ENCODE data around the gene TRIM2. TPM values are rescaled to one million over a fixed set of nuclear protein-coding genes. Genes with fewer than 3 reads are reported as not detected.

TRIM2 gene
- polyA plus RNA-seq, 3 donors = 0.50 to 0.96 (median 0.76) TPM

GRCh38 chr4:153293742-153294057 is 89.5 kb downstream of the TRIM2 start:
- no peaks in the 10 kb centered on the region for H3K27me3 ChIP-seq (ENCODE audit: control insufficient read depth in 2 of 2, insufficient read depth in 2 of 2, low read length in 2 of 2)
- H3K9me3 Mint-ChIP-seq = peaks cover 0 to 6% (median 1%) of the 10 kb centered on the region in 7 donors
- H3K27ac ChIP-seq (ENCODE audit: low read depth in 1 of 2, low read length in 2 of 2) = no peak overlapping the region
- TF ChIP-seq CTCF (IDR thresholded peaks at IDR 0.05) = no peak
- DNase-seq = no peak
- peaks cover 3% of the 10 kb centered on the region for H3K4me1 Mint-ChIP-seq
- 100% methylated on average over 2 of the region's 5 CpGs for WGBS (ENCODE audit: insufficient coverage)
- no peak overlapping the region for H3K9ac ChIP-seq (ENCODE audit: insufficient read depth, low read length, poor library complexity, severe bottlenecking)
- no peaks in the 10 kb centered on the region for H3K79me2 ChIP-seq (ENCODE audit: insufficient read depth, low read length)
- no peak overlapping the region for H3K4me3 Mint-ChIP-seq
- H3K9me3 ChIP-seq (replicated peaks in 1 of 2; ENCODE audit: control insufficient read depth in 1 of 2, insufficient read depth in 1 of 2, low read length in 2 of 2) = no peaks in the 10 kb centered on the region
- H3K27me3 Mint-ChIP-seq (ENCODE audit: low read depth in 3 of 3) = peaks cover 0 to 2% (median 0%) of the 10 kb centered on the region in 3 donors
- no peak overlapping the region for H3K4me2 ChIP-seq (replicated peaks; ENCODE audit: extremely low read depth, low read length, poor library complexity, severe bottlenecking)
- intact Hi-C loops (cut with micrococcal nuclease) = no loop called here
- H3K36me3 Mint-ChIP-seq = peaks cover 0 to 2% of the 10 kb centered on the region in 2 donors
- H3K4me1 ChIP-seq (ENCODE audit: control insufficient read depth in 1 of 2, insufficient read depth in 2 of 2, low read length in 2 of 2) = no peaks in the 10 kb centered on the region
- H4K20me1 ChIP-seq (ENCODE audit: insufficient read depth, low read length) = no peaks in the 10 kb centered on the region
- no peak overlapping the region for H3K4me3 ChIP-seq (replicated peaks in 1 of 3; ENCODE audit: low read depth in 2 of 3, low read length in 3 of 3)
- H3K27ac Mint-ChIP-seq = no peak overlapping the region
- H2AFZ ChIP-seq (ENCODE audit: insufficient read depth, low read depth, low read length, poor library complexity, severe bottlenecking) = no peak overlapping the region
- H3K36me3 ChIP-seq (replicated peaks in 1 of 2; ENCODE audit: control insufficient read depth in 1 of 2, insufficient read depth in 2 of 2, low read length in 2 of 2) = no peaks in the 10 kb centered on the region

GRCh38 chr4:153294631-153295030 is 90.4 kb downstream of the TRIM2 start:
- Histone ChIP-seq H2AFZ (ENCODE audit: insufficient read depth, low read depth, low read length, poor library complexity, severe bottlenecking) (no peak overlapping the region), H3K27me3 (ENCODE audit: control insufficient read depth in 2 of 2, insufficient read depth in 2 of 2, low read length in 2 of 2) (no peaks in the 10 kb centered on the region), H3K4me3 (replicated peaks in 1 of 3; ENCODE audit: low read depth in 2 of 3, low read length in 3 of 3) (no peak overlapping the region), H3K36me3 (replicated peaks in 1 of 2; ENCODE audit: control insufficient read depth in 1 of 2, insufficient read depth in 2 of 2, low read length in 2 of 2) (no peaks in the 10 kb centered on the region), H4K20me1 (ENCODE audit: insufficient read depth, low read length) (no peaks in the 10 kb centered on the region), H3K4me2 (replicated peaks; ENCODE audit: extremely low read depth, low read length, poor library complexity, severe bottlenecking) (no peak overlapping the region), H3K9me3 (replicated peaks in 1 of 2; ENCODE audit: control insufficient read depth in 1 of 2, insufficient read depth in 1 of 2, low read length in 2 of 2) (no peaks in the 10 kb centered on the region), H3K79me2 (ENCODE audit: insufficient read depth, low read length) (no peaks in the 10 kb centered on the region), H3K4me1 (ENCODE audit: control insufficient read depth in 1 of 2, insufficient read depth in 2 of 2, low read length in 2 of 2) (no peaks in the 10 kb centered on the region), H3K9ac (ENCODE audit: insufficient read depth, low read length, poor library complexity, severe bottlenecking) (no peak overlapping the region), H3K27ac (ENCODE audit: low read depth in 1 of 2, low read length in 2 of 2) (no peak overlapping the region)
- H3K9me3 Mint-ChIP-seq = peaks cover 2 to 8% (median 4%) of the 10 kb centered on the region in 7 donors
- peaks cover 3% of the 10 kb centered on the region for H3K4me1 Mint-ChIP-seq
- DNase-seq = no peak
- no CpG with 5 or more reads among the region's 1 CpG for WGBS (ENCODE audit: insufficient coverage)
- intact Hi-C loops (cut with micrococcal nuclease) = no loop called here
- H3K4me3 Mint-ChIP-seq = no peak overlapping the region
- H3K36me3 Mint-ChIP-seq = peaks cover 0 to 2% of the 10 kb centered on the region in 2 donors
- H3K27ac Mint-ChIP-seq = no peak overlapping the region
- peaks cover 0 to 2% (median 0%) of the 10 kb centered on the region in 3 donors for H3K27me3 Mint-ChIP-seq (ENCODE audit: low read depth in 3 of 3)
- TF ChIP-seq CTCF (IDR thresholded peaks at IDR 0.05) = no peak

Measured in CD14-positive monocyte (primary cell).